SIG-M5 treated with dmso at 0.1 percent for 504 hours (cell line): ENCODE measurements around the gene PIKFYVE.
A peak's percentile ranks its signal among the peaks of the same experiment; 100 is the strongest.
"Not testable (repeated sequence)": the region's sequence is repeated elsewhere in the genome, so short reads cannot be mapped to it uniquely, and the experiment has no call there.

Source experiments
- DNase-seq: peaks from one replicate; lab custom pipeline; 2025; ENCODE audit not compliant: unreplicated experiment; lab: John Stamatoyannopoulos, UW

Gene PIKFYVE

DNA sequence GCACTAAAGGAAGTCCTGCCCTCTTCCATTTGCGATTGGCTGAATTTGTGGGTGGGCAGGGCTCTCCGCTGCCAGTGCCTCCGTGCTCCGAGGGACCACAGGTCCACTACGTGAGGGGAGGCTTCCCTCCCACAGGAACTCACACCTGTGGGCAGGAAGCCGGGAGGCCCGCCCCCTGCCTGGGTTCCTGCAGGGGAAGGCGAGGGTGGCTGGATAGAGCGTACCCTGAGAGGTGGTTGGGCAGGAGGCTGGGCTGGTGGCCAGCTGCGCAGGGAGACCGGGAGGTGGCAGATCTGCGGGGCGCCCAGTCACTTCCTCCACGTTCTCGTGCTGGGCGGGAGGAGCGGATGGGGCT, 93.6 kb downstream of the PIKFYVE start:
- DNase-seq: no peak

DNA sequence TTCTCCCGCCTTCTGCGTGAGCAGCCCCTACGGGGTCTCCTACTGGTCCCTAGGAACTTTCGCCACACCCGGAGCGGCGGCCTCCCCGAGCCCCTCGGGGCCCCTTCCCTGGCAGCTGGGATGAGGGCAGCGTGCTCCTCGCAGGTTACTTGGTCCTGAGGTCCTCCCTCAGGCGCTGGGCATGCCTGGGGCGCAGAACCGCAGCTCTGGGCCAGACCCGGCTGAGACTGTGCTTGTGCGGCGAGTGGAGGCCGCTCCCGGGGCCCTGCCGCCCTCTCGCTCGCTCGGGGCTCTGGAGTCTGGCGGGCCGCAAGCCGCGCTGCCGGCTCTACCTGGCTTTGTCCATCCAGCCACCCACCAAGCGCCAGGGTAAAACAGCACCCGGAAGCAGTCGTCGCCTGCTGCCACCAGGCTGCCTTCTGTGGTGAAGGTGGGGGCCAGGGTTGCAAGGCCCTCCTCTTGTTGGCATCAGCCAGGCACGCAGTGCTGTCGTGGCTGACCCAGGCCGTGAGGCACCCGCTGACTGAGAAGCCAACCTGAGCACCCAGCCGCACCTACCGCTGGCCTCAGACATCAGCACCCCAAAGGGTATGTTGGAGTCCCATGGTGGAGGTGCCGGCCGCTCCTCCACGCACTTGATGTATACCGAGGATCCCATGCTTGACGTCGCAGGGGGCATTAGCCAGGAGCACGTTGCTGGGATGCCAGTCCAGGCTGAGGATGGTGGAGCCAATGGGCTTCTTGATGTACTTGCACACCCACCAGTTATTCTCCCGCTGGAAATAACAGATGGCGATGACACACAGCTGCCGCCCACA, 94.4 kb downstream of the PIKFYVE start:
- DNase-seq: no peak

GRCh38 chr2:208361077-208361441, 95.0 kb downstream of the PIKFYVE start:
- no peak for DNase-seq

GRCh38 chr2:208363485-208363884, 97.4 kb downstream of the PIKFYVE start:
- DNase-seq: no peak

GRCh38 chr2:208366215-208367127, 100.4 kb downstream of the PIKFYVE start:
- DNase-seq: peak; percentile 6

GRCh38 chr2:208369091-208369490, 103.0 kb downstream of the PIKFYVE start:
- no peak for DNase-seq

- DNase-seq: no peak
Observed at GRCh38 chr2:208370881-208371633, 105.0 kb downstream of the PIKFYVE start.

GRCh38 chr2:208371634-208371935, 105.5 kb downstream of the PIKFYVE start:
- DNase-seq: no peak

DNA sequence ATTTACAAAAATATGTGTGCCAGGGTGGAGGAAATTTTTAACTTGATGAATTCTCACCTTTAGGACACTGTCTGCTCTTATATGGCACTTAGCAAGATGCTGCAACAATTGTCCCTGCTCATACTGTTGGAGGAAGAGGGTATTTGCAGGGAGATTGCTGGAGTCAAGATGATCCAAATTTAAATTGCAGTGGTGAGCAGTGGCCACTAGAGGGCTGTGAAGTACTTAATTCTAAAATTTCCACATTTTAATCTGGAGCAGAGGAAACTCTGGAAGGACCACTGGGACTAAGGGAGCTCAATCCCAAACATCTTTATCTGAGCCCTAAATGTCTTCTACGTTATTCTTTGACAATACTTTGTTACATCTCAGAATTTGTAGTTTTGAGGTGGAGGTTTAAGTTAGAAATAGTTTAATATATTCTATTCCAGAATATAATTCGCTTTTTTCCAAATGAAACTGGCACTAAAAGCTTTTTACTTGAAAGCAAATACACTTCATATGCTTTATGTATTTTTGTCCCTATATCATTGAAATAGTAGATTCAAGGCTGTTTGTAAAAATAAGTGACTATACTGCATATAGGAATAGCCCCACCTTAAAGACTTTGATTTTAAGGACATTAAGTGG, 107.5 kb downstream of the PIKFYVE start:
- peak; percentile 67 for DNase-seq

DNA sequence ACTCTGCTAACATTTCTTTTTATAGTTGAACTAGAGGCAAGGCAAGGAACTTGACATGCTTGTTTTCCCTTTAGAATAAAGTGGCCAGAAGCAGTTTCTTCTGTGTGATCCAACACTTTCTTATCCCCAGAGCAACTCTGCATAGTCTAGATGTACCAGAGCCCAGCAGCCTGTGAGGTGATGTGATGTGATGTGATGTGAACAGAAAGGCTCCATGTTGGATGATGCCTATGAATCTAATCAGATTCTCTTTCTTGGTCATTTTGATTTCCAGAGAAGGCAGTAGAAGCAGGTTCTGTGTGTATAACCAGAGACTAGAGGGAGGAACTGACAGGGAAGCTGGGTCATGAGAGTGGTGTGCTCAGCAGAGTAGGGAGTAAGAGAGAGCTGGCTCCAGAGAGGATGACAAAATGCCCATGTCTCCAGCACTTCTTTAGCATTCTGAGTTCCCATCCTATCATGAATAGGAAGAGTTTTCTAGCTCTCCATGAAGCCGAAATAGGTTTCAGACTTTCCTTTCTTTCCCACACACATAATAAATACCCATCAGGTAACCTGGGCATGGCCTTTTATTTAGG, 109.5 kb downstream of the PIKFYVE start:
- no peak for DNase-seq

DNA sequence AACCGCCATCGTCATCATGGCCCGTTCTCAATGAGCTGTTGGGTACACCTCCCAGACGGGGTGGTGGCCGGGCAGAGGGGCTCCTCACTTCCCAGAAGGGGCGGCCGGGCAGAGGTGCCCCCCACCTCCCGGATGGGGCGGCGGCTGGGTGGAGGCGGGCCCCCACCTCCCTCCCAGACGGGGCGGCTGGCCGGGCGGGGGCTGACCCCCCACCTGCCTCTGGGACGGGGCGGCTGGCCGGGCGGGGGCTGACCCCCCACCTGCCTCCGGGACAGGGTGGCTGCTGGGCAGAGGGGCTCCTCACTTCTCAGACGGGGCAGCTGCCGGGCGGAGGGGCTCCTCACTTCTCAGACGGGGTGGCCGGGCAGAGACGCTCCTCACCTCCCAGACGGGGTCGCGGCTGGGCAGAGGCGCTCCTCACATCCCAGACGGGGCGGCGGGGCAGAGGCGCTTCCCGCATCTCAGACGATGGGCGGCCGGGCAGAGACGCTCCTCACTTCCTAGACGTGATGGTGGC, 111.3 kb downstream of the PIKFYVE start:
- not testable (repeated sequence) for DNase-seq

GRCh38 chr2:208379192-208379591, 113.1 kb downstream of the PIKFYVE start:
- DNase-seq: no peak

DNA sequence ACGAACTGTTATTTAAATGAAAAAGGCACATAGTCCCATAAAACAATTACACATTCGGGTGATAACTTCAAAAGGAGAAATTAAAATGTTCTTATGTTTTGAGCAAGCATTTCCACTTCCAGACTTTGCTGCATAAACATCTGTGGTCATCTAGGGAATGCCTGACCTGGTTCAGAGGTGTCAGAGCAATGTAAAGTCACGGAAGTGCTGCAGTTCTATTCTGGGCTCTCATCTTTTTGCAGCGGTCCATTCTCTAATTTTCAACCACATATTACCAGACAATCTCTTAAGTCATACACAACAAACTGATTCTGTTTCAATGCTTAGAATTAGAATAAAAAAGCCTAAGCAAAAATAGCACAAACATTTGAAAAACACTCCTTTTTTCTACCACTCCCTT, 118.6 kb downstream of the PIKFYVE start:
- no peak for DNase-seq

GRCh38 chr2:208386541-208386940, 120.5 kb downstream of the PIKFYVE start:
- no peak for DNase-seq

- no peak for DNase-seq
Observed at GRCh38 chr2:208389940-208390339, 123.9 kb downstream of the PIKFYVE start.

DNA sequence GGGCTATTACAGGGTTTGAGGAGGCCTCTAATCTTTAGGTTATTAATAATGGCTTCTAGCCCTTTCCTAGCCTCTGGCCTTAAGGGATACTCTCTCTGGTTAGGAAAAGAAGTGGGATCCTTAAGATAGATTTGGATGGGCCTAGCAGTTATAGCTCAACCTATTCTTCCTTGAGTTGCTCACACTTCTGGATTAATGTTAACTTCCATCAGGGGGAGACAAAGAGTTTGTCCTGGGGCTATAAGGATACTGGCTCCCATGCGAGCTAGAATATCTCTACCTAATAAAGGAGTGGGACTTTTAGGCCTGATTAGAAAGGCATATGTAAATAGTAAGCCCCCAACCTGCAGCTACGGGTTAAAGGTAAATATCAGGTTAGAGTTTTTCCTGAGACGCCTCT, 126.2 kb downstream of the PIKFYVE start:
- peak; percentile 18 for DNase-seq

GRCh38 chr2:208396796-208397195, 130.7 kb downstream of the PIKFYVE start:
- not testable (repeated sequence) for DNase-seq

DNA sequence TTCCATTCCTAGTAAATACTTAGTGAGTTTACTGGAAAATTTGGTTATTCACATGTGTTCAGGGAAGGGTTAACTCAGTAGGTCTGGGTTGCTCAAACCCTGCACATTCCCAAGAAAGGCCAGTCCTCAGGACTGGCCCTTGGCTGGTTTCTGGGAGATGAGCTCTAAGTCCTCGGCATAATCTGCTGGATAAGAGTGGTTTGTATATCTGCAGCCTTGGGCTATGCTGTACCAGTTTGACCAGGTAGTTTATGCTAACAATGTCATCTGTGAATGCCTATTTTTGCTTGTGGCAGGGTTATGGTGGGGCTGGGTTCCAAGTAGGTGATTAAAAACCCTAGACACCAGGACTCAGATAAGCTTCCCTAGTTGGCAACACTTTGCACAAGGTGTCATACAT, 133.1 kb downstream of the PIKFYVE start:
- DNase-seq: no peak

GRCh38 chr2:208406474-208407451, 140.7 kb downstream of the PIKFYVE start, which contains the start of gene PTH2R:
Gene PTH2R, plus strand, starts transcription at chr2:208406792. Its CDS starts 252 bp downstream, at chr2:208407044.
- DNase-seq: no peak
